ENCODE data around the gene CEACAM5.

GRCh38 chr19:41740415-41741243 is 32.2 kb downstream of the CEACAM5 start:
- TF ChIP-seq CTCF (IDR thresholded peaks at IDR 0.05) (no peak), POLR2A (IDR thresholded peaks at IDR 0.05) (no peak), POLR2AphosphoS5 (IDR thresholded peaks at IDR 0.05) (no peak)
